ENCODE results near the gene PODXL2.
A peak's percentile ranks its signal among the peaks of the same experiment; 100 is the strongest.
"Not testable (repeated sequence)": the region's sequence is repeated elsewhere in the genome, so short reads cannot be mapped to it uniquely, and the experiment has no call there.

Gene PODXL2

GRCh38 chr3:127630811-127631714, 2.1 kb downstream of the PODXL2 start:
- no peak for DNase-seq

- no peak for DNase-seq
Observed at GRCh38 chr3:127632035-127632820, 3.2 kb downstream of the PODXL2 start.

DNA sequence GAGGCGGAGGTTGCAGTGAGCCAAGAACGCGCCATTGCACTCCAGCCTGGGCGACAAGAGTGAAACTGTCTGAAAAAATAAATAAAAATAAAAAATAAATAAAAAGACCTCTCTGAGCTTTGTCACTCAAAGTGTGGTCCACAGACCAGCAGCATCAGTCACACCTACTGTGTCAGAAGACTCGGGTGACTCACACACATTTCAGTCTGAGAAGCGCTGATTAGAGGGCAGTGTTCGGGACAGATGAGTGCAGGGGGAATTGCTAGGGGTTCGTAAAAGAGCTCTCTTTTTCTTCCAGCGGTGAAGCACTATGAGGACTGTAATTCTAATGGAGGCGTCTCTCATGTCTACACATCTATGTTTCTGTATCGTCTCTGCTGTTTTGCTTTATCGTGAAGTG, 5.7 kb downstream of the PODXL2 start:
- no peak for DNase-seq

DNA sequence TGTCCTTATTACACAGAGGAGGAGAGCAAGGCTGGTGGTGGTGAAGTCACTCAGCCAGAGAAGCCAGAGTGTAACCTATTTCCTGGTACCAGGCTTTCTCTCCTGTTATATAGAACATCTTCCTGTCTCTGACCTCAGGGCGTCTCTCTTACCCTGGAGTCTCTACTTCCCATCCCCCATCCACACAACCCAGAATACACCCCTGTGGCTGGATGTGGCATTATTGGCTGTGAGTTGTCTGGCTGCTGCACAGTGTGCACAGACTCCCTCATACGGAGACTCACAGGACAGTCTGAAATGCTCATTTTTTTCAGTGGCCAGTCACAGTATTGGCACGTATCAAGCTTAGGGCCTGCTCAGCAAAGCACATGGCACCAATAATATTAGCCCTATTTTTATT, 8.6 kb downstream of the PODXL2 start:
- DNase-seq, result no peak

- no peak for DNase-seq
Observed at GRCh38 chr3:127637971-127638370, 9.0 kb downstream of the PODXL2 start.

- DNase-seq, result no peak
Observed at GRCh38 chr3:127639173-127640041, 10.4 kb downstream of the PODXL2 start.

DNA sequence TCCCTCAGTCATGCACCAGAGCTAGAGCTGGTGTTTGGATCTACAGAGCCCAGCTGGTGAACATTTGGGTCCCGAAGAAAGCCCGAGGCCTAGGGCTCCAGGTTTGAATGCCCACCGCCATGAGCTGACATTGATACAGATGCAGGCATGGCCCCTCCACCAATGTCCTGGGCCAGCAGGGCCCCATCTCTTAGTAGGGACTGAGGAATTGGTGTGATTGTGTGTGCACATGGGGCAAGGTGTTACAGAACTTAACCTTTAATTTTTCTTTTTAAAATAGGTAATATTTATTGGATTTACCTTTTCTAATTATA, 11.0 kb downstream of the PODXL2 start:
- DNase-seq, result no peak

DNA sequence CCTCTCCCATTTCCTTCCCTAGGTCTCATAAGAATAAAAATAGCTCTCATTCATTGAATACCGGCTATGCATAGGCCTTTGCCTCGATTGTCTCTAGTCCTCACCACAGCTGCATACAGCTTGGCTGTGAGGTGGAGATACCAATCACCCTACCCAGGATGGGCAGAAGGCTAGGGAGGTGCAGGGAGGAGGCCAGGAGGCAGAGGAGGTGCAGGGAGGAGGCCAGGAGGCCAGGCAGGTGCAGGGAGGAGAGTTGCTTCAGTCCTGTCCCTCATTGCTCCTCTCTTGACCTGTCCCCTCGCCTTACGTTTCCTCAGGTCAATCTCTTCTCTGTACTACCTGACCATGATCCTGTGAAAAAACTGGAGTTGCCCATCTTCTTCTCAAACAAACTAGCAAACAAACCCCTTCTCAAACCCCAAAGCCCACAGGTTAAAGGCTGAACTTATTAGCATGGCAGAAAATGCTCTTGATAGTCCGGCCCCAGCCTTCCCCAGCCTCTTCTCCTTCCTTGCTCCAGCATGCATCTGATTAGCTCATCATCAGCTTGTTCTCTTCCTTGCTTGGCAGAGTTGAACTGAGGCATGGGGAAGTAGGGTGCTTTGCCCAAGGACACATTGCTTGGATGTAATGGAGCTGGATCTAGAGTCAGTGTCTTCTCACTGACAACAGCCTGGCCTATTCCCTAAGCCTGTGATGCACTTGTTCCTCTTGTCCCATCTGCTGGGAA, 15.8 kb downstream of the PODXL2 start:
- DNase-seq, result no peak

GRCh38 chr3:127645371-127646015, 16.5 kb downstream of the PODXL2 start:
- no peak for DNase-seq

DNA sequence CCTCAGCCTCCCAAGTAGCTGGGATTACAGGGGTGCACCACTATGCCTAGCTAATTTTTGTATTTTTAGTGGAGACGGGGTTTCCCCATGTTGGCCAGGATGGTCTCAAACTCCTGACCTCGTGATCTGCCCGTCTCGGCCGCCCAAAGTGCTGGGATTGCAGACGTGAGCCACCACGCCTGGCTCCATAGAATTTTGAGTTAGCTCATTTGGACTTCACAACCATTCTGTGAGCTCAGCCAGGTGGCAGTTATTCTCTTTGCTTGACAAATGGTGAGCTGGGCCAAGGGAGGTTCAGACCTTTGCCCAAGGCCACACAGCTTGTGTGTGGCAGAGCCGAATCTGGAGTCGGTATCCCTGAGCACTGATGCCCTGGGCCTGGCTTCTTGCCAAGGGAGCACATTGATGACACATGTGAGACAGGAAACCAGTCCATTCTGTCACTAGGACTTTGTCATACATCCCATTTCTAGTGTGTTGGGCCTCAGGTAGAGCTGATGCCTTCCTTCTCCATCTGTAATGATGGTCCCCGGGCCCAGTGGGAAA, 17.6 kb downstream of the PODXL2 start:
- DNase-seq, result no peak

DNA sequence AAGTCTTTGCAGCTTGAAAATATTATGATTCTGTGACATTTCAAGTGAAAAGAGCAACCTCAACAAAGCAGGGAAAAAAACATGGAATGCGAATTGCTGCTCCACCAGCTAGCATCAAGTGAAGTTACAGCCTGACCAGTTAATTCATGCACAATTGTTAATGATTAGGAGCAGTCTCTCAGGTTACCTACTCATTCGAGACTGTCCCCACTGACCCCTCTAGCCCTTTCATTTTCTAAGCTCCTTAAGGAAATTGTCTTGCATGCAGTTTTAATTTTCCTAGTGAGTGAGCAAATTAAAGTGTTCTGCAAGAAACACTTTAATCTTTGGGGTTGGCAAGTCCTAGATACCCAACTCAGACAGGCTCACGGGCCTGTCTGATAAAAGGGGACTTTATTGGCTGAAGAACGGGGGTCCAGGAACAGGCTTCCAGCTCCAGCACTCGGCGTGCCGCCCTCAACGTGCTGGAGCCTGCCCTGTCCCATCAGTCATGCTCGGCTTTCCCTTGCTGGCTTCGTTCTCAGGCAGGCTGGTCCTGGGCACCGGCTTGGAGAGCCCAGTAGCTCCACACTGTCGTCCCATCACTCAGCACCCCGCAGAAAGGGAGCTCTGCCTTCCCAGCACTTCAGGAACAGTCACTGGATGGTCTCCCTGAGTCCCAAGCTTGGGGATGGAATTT, 18.3 kb downstream of the PODXL2 start:
- DNase-seq, result no peak

DNA sequence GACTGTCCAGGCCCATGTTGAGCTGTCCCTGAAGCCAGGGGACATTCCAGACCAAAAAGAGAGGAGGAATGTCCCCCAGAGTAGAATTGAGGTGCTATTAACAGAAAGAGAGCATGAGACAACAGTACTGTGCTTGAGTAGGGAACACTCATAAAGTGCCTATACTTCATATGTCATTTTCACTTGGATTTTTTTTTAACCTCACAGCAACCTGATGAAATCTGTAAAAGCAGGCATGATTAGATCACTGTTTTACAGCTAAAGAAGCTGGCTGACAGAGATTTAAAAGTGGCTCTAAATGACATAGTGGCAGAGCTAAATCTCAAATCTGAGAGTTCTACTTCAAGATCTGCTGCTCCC, 18.8 kb downstream of the PODXL2 start:
- DNase-seq, result no peak

DNA sequence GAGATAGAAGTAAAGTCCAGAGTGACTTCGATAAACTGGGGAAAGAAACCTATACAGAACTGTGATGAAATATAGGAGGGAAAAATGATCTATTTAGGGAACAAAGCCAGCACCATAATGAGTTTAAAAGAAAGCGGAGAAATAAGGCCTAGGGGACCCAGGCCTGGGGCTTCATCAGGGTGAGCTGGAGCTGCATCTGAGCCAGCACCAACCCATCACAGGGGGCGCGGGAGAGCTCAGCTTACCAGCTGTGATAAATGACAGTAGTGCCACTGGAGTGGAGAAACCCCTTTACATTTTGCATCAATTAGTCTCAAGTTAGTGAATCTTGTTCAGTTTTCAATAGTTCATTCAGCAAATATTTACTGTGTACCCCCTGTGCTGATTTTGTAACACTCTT, 21.3 kb downstream of the PODXL2 start:
- DNase-seq, result no peak

GRCh38 chr3:127651516-127652172, 22.7 kb downstream of the PODXL2 start:
- DNase-seq, result no peak

DNA sequence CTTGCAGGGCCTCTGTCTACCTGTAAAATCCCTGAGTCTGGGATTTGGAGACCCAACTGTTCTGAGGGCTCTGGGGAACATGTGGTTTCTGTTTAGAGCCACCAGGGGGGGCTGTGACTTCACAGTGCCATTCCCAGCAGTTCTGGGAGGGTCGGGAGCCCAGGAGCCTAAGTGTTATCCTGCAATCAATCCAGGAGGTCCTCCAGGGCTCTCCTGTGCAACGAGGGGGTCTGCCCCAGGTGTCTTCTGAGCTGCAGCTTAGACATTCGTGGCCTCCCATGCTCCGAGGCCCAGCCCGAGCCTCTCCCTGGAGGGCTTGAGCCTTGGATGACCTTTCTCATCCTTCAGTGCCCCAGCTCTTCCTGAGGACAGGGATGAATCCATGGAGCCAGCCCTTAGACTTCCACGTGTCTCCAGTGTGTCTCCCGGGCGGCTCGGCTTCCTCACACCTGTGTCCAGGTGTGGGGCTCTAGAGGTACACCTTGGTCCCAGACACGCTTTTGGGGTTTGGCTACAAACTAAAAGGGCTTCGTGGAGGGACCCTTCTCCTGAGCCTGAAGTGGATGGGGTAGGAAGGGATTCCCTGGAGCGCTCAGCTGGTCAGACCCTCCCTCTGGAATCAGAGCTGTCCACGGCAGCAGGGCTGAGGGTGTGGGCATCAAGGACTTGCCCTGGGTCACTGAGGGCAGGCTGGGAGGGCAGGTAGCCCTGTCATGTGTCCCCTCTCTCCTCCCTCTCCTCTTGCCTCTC, 23.4 kb downstream of the PODXL2 start:
- DNase-seq, result peak in 1 of 2 experiments; percentile 51

DNA sequence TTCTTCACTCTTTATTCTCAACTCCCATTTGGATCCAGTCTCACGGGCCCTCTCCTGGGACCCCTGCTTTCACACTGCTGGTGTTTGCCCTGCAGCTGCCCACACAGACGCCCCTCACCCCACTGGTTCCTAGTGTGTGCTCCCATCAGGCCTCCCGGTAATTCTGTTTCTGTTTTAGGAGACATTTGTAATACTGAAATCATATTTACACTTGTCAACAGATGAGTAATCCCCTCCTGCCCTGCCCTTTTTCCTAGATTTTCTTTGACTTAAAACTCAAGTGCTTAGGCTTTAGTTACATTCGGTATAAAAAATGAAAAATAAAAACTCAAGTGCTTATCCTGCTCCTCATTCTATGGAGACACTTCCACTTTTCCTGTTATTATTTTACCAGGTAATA, 25.4 kb downstream of the PODXL2 start:
- no peak for DNase-seq

DNA sequence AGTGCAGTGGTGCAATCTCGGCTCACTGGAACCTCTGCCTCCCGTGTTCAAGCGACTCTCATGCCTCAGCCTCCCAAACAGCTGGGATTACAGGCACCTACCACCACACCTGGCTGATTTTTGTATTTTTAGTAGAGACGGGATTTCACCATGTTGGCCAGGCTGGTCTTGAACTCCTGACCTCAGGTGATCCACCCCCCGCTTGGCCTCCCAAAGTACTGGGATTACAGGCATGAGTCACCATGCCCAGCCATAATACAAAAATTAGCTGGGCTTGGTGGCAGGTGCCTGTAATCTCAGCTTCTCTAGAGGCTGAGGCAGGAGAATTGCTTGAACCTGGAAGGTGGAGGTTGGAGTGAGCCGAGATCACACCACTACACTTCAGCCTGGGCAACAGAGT, 26.0 kb downstream of the PODXL2 start:
- not testable (repeated sequence) for DNase-seq

DNA sequence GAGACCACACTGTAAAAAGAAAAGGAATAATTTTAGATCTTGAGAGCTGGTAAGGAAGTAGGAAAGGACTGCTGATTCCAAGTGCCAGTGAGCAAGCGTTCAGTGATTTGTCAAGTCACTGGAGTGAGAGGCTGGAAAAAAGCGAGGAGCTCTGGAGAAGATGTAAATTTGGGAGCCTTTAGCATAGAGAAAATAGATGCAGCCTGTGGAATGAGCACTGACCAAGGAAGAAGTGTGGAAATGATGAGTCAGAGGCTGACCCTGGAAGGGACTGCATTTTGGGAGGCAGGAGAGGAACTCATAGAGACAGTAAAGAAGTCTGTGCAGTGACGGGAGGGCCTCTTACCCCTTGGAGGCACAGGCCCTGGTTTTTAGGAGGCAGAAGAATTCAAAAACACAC, 26.7 kb downstream of the PODXL2 start:
- DNase-seq, result no peak

DNA sequence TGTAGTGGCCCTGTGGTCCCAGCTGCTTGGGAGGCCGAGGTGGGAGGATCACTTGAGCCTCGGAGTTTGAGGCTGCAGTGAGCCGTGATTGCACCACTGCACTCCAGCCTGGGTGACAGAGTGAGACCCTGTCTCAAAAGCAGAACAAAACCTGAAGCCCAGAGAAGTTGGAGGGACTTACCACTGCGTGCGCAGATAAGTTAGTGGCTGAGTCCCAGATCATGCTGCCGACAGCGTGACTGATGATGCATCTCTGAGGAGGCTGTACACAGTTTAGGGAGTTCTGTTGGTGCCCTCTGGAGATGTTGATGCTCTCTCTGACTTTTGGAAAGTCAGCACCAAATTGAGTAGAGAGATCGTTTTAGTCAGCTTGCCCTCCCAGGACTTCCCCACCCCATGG, 27.9 kb downstream of the PODXL2 start:
- DNase-seq, result no peak

DNA sequence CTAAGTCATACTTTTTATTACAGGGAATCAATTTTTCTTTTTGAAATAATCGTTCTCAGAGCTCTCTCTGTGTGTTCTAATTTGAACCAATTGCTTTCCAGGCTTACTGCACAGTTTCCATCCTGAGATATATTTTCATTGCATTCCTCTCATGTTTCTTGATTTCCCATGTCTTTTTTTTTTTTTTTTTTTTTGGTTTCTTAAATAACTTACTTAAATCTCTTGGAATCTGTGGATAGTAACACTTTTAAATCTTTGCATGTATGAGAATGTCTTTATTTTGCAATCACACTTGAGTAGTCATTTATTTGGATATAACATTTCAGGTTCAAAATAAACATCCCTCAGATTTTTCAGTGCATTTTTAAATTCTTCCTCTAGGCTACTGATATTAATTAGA, 29.2 kb downstream of the PODXL2 start:
- DNase-seq, result no peak
